Measurements from ENCODE around the gene SPEN. TPM values are rescaled to one million over a fixed set of nuclear protein-coding genes. Genes with fewer than 3 reads are reported as not detected.
"Not testable (repeated sequence)": the region's sequence is repeated elsewhere in the genome, so short reads cannot be mapped to it uniquely, and the experiment has no call there.

SPEN gene
- polyA plus RNA-seq, 6 donors from 2014 or later = 0.96 to 63.0 (median 11.5) TPM

- Mint-ChIP-seq H3K27me3 (no peaks in the 10 kb centered on the region), H3K27ac (peak overlapping the region in 3 of 6 donors; percentile 16 to 39 (median 32)), H3K4me3 (no peak overlapping the region), H3K36me3 (no peaks in the 10 kb centered on the region), H3K9me3 (no peaks in the 10 kb centered on the region), H3K4me1 (peaks cover 25 to 39% (median 31%) of the 10 kb centered on the region in 3 donors)
- ATAC-seq (ENCODE audit: low read depth in 2 of 2) (no peak), DNase-seq (no peak)
Observed at GRCh38 chr1:15825800-15826199, 21.7 kb upstream of the SPEN start.

- no peaks in the 10 kb centered on the region for H3K36me3 Mint-ChIP-seq
- no peak overlapping the region for H3K27ac Mint-ChIP-seq
- ATAC-seq (ENCODE audit: low read depth in 2 of 2) (no peak), DNase-seq (no peak)
- H3K4me1 Mint-ChIP-seq = peaks cover 37 to 47% (median 37%) of the 10 kb centered on the region in 3 donors
- H3K9me3 Mint-ChIP-seq = no peaks in the 10 kb centered on the region
- H3K4me3 Mint-ChIP-seq = no peak overlapping the region
- H3K27me3 Mint-ChIP-seq = no peaks in the 10 kb centered on the region
Observed at GRCh38 chr1:15826810-15827507, 20.5 kb upstream of the SPEN start.

GRCh38 chr1:15827567-15827966 lies 19.9 kb upstream of the SPEN start:
- H3K36me3 Mint-ChIP-seq; H3K9me3 Mint-ChIP-seq; H3K27ac Mint-ChIP-seq; ATAC-seq (ENCODE audit: low read depth in 2 of 2); DNase-seq; H3K4me3 Mint-ChIP-seq; H3K27me3 Mint-ChIP-seq: not testable (repeated sequence)
- H3K4me1 Mint-ChIP-seq = peaks cover 35 to 48% (median 39%) of the 10 kb centered on the region in 3 donors

GRCh38 chr1:15828931-15829330 lies 18.6 kb upstream of the SPEN start:
- H3K36me3 Mint-ChIP-seq; ATAC-seq (ENCODE audit: low read depth in 2 of 2); DNase-seq; H3K27me3 Mint-ChIP-seq; H3K9me3 Mint-ChIP-seq: not testable (repeated sequence)
- Mint-ChIP-seq H3K27ac (peak overlapping the region in 1 of 6 donors; percentile 47), H3K4me1 (peaks cover 34 to 48% (median 47%) of the 10 kb centered on the region in 3 donors), H3K4me3 (peak overlapping the region in 2 of 8 donors; percentile 60 to 85)

- H3K4me1 Mint-ChIP-seq = peaks cover 34 to 48% (median 47%) of the 10 kb centered on the region in 3 donors
- no peaks in the 10 kb centered on the region for H3K36me3 Mint-ChIP-seq
- DNase-seq (no peak), ATAC-seq (ENCODE audit: low read depth in 2 of 2) (no peak)
- no peaks in the 10 kb centered on the region for H3K27me3 Mint-ChIP-seq
- H3K4me3 Mint-ChIP-seq = peak overlapping the region; percentile 60 to 89 (median 84)
- H3K27ac Mint-ChIP-seq = peak overlapping the region; percentile 12 to 92 (median 88)
- no peaks in the 10 kb centered on the region for H3K9me3 Mint-ChIP-seq
Observed at GRCh38 chr1:15830258-15830657, 17.2 kb upstream of the SPEN start.

GRCh38 chr1:15833069-15833679 lies 14.3 kb upstream of the SPEN start:
- ATAC-seq (ENCODE audit: low read depth in 2 of 2) = no peak
- peak overlapping the region; percentile 91 to 99 (median 98) for H3K4me3 Mint-ChIP-seq
- H3K9me3 Mint-ChIP-seq = no peaks in the 10 kb centered on the region
- peak overlapping the region in 5 of 6 donors; percentile 24 to 99 (median 99) for H3K27ac Mint-ChIP-seq
- H3K36me3 Mint-ChIP-seq = no peaks in the 10 kb centered on the region
- H3K4me1 Mint-ChIP-seq = peaks cover 32 to 69% (median 61%) of the 10 kb centered on the region in 3 donors
- DNase-seq = no peak
- H3K27me3 Mint-ChIP-seq = no peaks in the 10 kb centered on the region

- ATAC-seq (ENCODE audit: low read depth in 2 of 2) = no peak
- H3K36me3 Mint-ChIP-seq = no peaks in the 10 kb centered on the region
- peak overlapping the region; percentile 91 to 99 (median 98) for H3K4me3 Mint-ChIP-seq
- DNase-seq = no peak
- H3K27me3 Mint-ChIP-seq = no peaks in the 10 kb centered on the region
- peaks cover 32 to 71% (median 54%) of the 10 kb centered on the region in 3 donors for H3K4me1 Mint-ChIP-seq
- peak overlapping the region; percentile 98 to 99 (median 99) for H3K27ac Mint-ChIP-seq
- H3K9me3 Mint-ChIP-seq = no peaks in the 10 kb centered on the region
Observed at GRCh38 chr1:15833842-15834405, 13.6 kb upstream of the SPEN start.

- peaks cover 27 to 65% (median 47%) of the 10 kb centered on the region in 3 donors for H3K4me1 Mint-ChIP-seq
- ATAC-seq (ENCODE audit: low read depth in 2 of 2) = peak; percentile 59 to 60
Observed at GRCh38 chr1:15834406-15835204, 12.9 kb upstream of the SPEN start.

GRCh38 chr1:15835205-15835740 lies 12.2 kb upstream of the SPEN start:
- no peaks in the 10 kb centered on the region for H3K27me3 Mint-ChIP-seq
- peak in 1 of 2 donors; percentile 2 for ATAC-seq (ENCODE audit: low read depth in 2 of 2)
- no peaks in the 10 kb centered on the region for H3K36me3 Mint-ChIP-seq
- H3K4me3 Mint-ChIP-seq = peak overlapping the region; percentile 91 to 99 (median 98)
- H3K4me1 Mint-ChIP-seq = peaks cover 21 to 58% (median 40%) of the 10 kb centered on the region in 3 donors
- H3K27ac Mint-ChIP-seq = peak overlapping the region; percentile 98 to 99 (median 98)
- H3K9me3 Mint-ChIP-seq = no peaks in the 10 kb centered on the region
- no peak for DNase-seq

More at GRCh38 chr1:15834406-15835204, 12.9 kb upstream of the SPEN start:
- Mint-ChIP-seq H3K27ac (peak overlapping the region; percentile 98 to 99 (median 99)), H3K9me3 (no peaks in the 10 kb centered on the region), H3K4me3 (peak overlapping the region; percentile 91 to 99 (median 98)), H3K27me3 (no peaks in the 10 kb centered on the region), H3K36me3 (no peaks in the 10 kb centered on the region)
- peak; percentile 90 for DNase-seq

GRCh38 chr1:15835741-15836510 lies 11.6 kb upstream of the SPEN start:
- Mint-ChIP-seq H3K27me3 (no peaks in the 10 kb centered on the region), H3K4me1 (peaks cover 14 to 51% (median 34%) of the 10 kb centered on the region in 3 donors), H3K36me3 (no peaks in the 10 kb centered on the region), H3K4me3 (peak overlapping the region; percentile 91 to 99 (median 98)), H3K27ac (peak overlapping the region; percentile 98 to 99 (median 98)), H3K9me3 (no peaks in the 10 kb centered on the region)
- peak; percentile 94 for DNase-seq
- ATAC-seq (ENCODE audit: low read depth in 2 of 2) = peak; percentile 19 to 26

- H3K4me1 Mint-ChIP-seq = peaks cover 13 to 46% (median 33%) of the 10 kb centered on the region in 3 donors
- H3K36me3 Mint-ChIP-seq; H3K27me3 Mint-ChIP-seq; H3K9me3 Mint-ChIP-seq; ATAC-seq (ENCODE audit: low read depth in 2 of 2); DNase-seq: not testable (repeated sequence)
- peak overlapping the region; percentile 91 to 99 (median 98) for H3K4me3 Mint-ChIP-seq
- H3K27ac Mint-ChIP-seq = peak overlapping the region; percentile 98 to 99 (median 98)
Observed at GRCh38 chr1:15836511-15836771, 11.1 kb upstream of the SPEN start.

Measured in naive B cell (primary cell).